GM23338 (cell line): ENCODE data around the gene NFIB. TPM values are rescaled to one million over a fixed set of nuclear protein-coding genes. Genes with fewer than 3 reads are reported as not detected.

ENCODE experiments used
- ATAC-seq: fragments of 200-7000 bp; cut with Tn5 transposase; 3 replicates; pipeline ENCODE4 v1.9.1; 2020
- DNase-seq: peaks from one replicate; pipeline ENCODE4 v3.0.0-alpha.2; 2015; ENCODE audit warnings: low spot score
- H2AFZ ChIP-seq: fragments of 200-600 bp; sonication (generic); 2 replicates; pipeline ENCODE4 v1.8.0; 2016; ENCODE audit warnings: antibody characterized with exemption, mild to moderate bottlenecking, moderate library complexity
- H3F3A ChIP-seq: fragments of 200-600 bp; sonication (generic); replicated peaks from 2 replicates; pipeline ENCODE4 v1.8.0; 2017; ENCODE audit warnings: antibody characterized with exemption, mixed run types, low read depth
- H3K27ac ChIP-seq: fragments of 200-600 bp; sonication (generic); 2 replicates; pipeline ENCODE4 v1.6.1; 2016; ENCODE audit warnings: low read depth
- H3K27me3 ChIP-seq: fragments of 200-600 bp; sonication (generic); 2 replicates; pipeline ENCODE4 v1.8.0; 2016; ENCODE audit warnings: mild to moderate bottlenecking, mixed run types, moderate library complexity; ENCODE audit not compliant: insufficient read depth
- H3K36me3 ChIP-seq: fragments of 200-600 bp; sonication (generic); 2 replicates; pipeline ENCODE4 v1.8.0; 2016; ENCODE audit warnings: mild to moderate bottlenecking; ENCODE audit not compliant: insufficient read depth
- H3K4me1 ChIP-seq: fragments of 200-600 bp; sonication (generic); 2 replicates; pipeline ENCODE4 v1.8.0; 2016; ENCODE audit warnings: mild to moderate bottlenecking, moderate library complexity; ENCODE audit not compliant: insufficient read depth
- H3K4me2 ChIP-seq: fragments of 200-600 bp; sonication (generic); 2 replicates; pipeline ENCODE4 v1.7.1; 2017; ENCODE audit warnings: mixed run types
- H3K4me3 ChIP-seq: fragments of 200-600 bp; sonication (generic); 2 replicates; pipeline ENCODE4 v1.6.1; 2016; ENCODE audit warnings: mixed run types
- H3K79me2 ChIP-seq: fragments of 200-600 bp; sonication (generic); replicated peaks from 2 replicates; pipeline ENCODE4 v1.8.0; 2017; ENCODE audit warnings: mild to moderate bottlenecking; ENCODE audit not compliant: insufficient read depth
- H3K9me2 ChIP-seq: fragments of 200-600 bp; sonication (generic); 2 replicates; pipeline ENCODE4 v1.8.0; 2017; ENCODE audit not compliant: insufficient read depth
- H4K20me1 ChIP-seq: fragments of 200-600 bp; sonication (generic); replicated peaks from 2 replicates; pipeline ENCODE4 v1.8.0; 2017; ENCODE audit warnings: mild to moderate bottlenecking; ENCODE audit not compliant: insufficient read depth
- H3K27ac Mint-ChIP-seq: 2 replicates; pipeline ENCODE4 v1.8.0; 2020; ENCODE audit warnings: inconsistent platforms, mild to moderate bottlenecking, moderate library complexity, mixed read lengths
- H3K27me3 Mint-ChIP-seq: 3 replicates; pipeline ENCODE4 v1.8.0; 2022; ENCODE audit warnings: low read depth, mild to moderate bottlenecking, moderate library complexity, mixed read lengths, inconsistent platforms; ENCODE audit not compliant: insufficient read depth, poor library complexity
- H3K36me3 Mint-ChIP-seq: 3 replicates; pipeline ENCODE4 v1.8.0; 2021; ENCODE audit warnings: low read depth, mild to moderate bottlenecking, inconsistent platforms, moderate library complexity, mixed read lengths
- H3K4me1 Mint-ChIP-seq: 3 replicates; pipeline ENCODE4 v1.8.0; 2020; ENCODE audit warnings: mild to moderate bottlenecking, inconsistent platforms, mixed read lengths
- H3K4me3 Mint-ChIP-seq: 3 replicates; pipeline ENCODE4 v1.8.0; 2021; ENCODE audit warnings: moderate library complexity, mild to moderate bottlenecking, inconsistent platforms, mixed read lengths
- H3K9me3 Mint-ChIP-seq: 3 replicates; pipeline ENCODE4 v1.8.0; 2020; ENCODE audit warnings: moderate library complexity, mild to moderate bottlenecking, inconsistent platforms, mixed read lengths
- CREB1 ChIP-seq: fragments of 250-450 bp; sonication (Bioruptor Pico); IDR thresholded peaks from 2 replicates; pipeline ENCODE4 v1.5.0; 2020; ENCODE audit warnings: low read depth, mild to moderate bottlenecking, moderate library complexity
- POLR2AphosphoS5 ChIP-seq: IDR thresholded peaks from 2 replicates; pipeline ENCODE4 v1.6.1; 2016; ENCODE audit warnings: antibody characterized with exemption, low read depth
- REST ChIP-seq: IDR thresholded peaks from one replicate; pipeline ENCODE4 v1.6.1; 2018; ENCODE audit warnings: antibody characterized with exemption; ENCODE audit not compliant: unreplicated experiment
- ZNF331 ChIP-seq: fragments of 250-450 bp; sonication (Bioruptor Pico); IDR thresholded peaks from 2 replicates; pipeline ENCODE4 v1.5.0; 2020; ENCODE audit warnings: low read depth, mild to moderate bottlenecking, moderate library complexity
- ZNF462 ChIP-seq: fragments of 250-450 bp; sonication (Bioruptor Pico); IDR thresholded peaks from 2 replicates; pipeline ENCODE4 v1.5.0; 2020; ENCODE audit warnings: mild to moderate bottlenecking, moderate library complexity
- polyA plus RNA-seq: library from polyadenylated mRNA; unstranded; fragments of >200 nt; fragmentation: Nextera tagmentation; extraction: Ambion mirVana; gene quantifications from 2 replicates; pipeline ENCODE4 v1.2.1, GENCODE V29; 2016
- total RNA-seq: library from RNA; depleted of rRNA; stranded (reverse); fragments of >200 nt; shearing (Covaris generic); gene quantifications from 2 replicates; pipeline ENCODE4 v1.2.3, GENCODE V29; 2014
- TF ChIP-seq, protein P1 (sequence below), 2 experiments: fragments of 200-600 bp in 1 of 2; sonication (generic) in 1 of 2; conservative IDR thresholded peaks; 2 replicates each; pipeline versions ENCODE4 v1.5.1 to v1.6.1; 2016 to 2017; ENCODE audit warnings: antibody characterized with exemption in 2 of 2, low read depth in 2 of 2, mild to moderate bottlenecking in 2 of 2, moderate library complexity in 1 of 2

NFIB gene
- total and polyA plus RNA-seq, 2 experiments from 2014 or later: 3.9 to 4.7 TPM

GRCh38 chr9:14072850-14073249 lies 241.1 kb downstream of the NFIB start (continued):
- TF ChIP-seq REST (no peak), POLR2AphosphoS5 (no peak), CREB1 (CRISPR knock-in tag) (no peak), ZNF462 (CRISPR knock-in tag) (no peak)

- H3K79me2 ChIP-seq: no peaks in the 10 kb centered on the region
- TF ChIP-seq, protein P1, sequence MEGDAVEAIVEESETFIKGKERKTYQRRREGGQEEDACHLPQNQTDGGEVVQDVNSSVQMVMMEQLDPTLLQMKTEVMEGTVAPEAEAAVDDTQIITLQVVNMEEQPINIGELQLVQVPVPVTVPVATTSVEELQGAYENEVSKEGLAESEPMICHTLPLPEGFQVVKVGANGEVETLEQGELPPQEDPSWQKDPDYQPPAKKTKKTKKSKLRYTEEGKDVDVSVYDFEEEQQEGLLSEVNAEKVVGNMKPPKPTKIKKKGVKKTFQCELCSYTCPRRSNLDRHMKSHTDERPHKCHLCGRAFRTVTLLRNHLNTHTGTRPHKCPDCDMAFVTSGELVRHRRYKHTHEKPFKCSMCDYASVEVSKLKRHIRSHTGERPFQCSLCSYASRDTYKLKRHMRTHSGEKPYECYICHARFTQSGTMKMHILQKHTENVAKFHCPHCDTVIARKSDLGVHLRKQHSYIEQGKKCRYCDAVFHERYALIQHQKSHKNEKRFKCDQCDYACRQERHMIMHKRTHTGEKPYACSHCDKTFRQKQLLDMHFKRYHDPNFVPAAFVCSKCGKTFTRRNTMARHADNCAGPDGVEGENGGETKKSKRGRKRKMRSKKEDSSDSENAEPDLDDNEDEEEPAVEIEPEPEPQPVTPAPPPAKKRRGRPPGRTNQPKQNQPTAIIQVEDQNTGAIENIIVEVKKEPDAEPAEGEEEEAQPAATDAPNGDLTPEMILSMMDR (conservative IDR thresholded peaks at IDR 0.05; ENCODE audit: low read depth in 2 of 2): peak; percentile 34 to 43; a peak in 2 of 4 replicates
- no peak for TF ChIP-seq ZNF331 (CRISPR knock-in tag)
- H4K20me1 ChIP-seq: no peaks in the 10 kb centered on the region
- H3K27ac ChIP-seq: no peak overlapping the region
- H3K9me2 ChIP-seq: peaks cover 34% of the 10 kb centered on the region
- ATAC-seq (no peak), DNase-seq (peak; percentile 21)
- Mint-ChIP-seq H3K36me3 (no peaks in the 10 kb centered on the region), H3K9me3 (no peaks in the 10 kb centered on the region), H3K27me3 (no peaks in the 10 kb centered on the region), H3K27ac (no peak overlapping the region), H3K4me3 (no peak overlapping the region), H3K4me1 (peaks cover 6% of the 10 kb centered on the region; the same call in 1 of the 3 replicates)
- no peaks in the 10 kb centered on the region for H3K36me3 ChIP-seq
- no peaks in the 10 kb centered on the region for H3K4me1 ChIP-seq
- H2AFZ ChIP-seq: no peak overlapping the region
- no peaks in the 10 kb centered on the region for H3F3A ChIP-seq
- no peak overlapping the region for H3K4me2 ChIP-seq
- H3K4me3 ChIP-seq: no peak overlapping the region
- H3K27me3 ChIP-seq: no peaks in the 10 kb centered on the region
Measured at GRCh38 chr9:14071484-14071883, 242.5 kb downstream of the NFIB start.
